Aorta (tissue), 5 donors: ENCODE measurements around the gene BTBD7. TPM values are rescaled to one million over a fixed set of nuclear protein-coding genes. Genes with fewer than 3 reads are reported as not detected.

ENCODE experiments used
- ATAC-seq: fragments of 200-7000 bp; cut with Tn5 transposase; one replicate; pipeline ENCODE4 v1.9.1; 2022; ENCODE audit warnings: moderate library complexity; ENCODE audit not compliant: low FRiP score
- DNase-seq, 2 donors: peaks; one replicate each; pipeline ENCODE4 v3.0.0-alpha.2; 2020
- H3K27ac ChIP-seq, 2 donors: one replicate each; pipeline ENCODE4 v1.5.1; 2013; ENCODE audit warnings: low read length in 2 of 2, mild to moderate bottlenecking in 2 of 2, moderate library complexity in 2 of 2, control low read depth in 1 of 2, inconsistent platforms in 1 of 2, low read depth in 1 of 2
- H3K27me3 ChIP-seq, 2 donors: one replicate each; pipeline ENCODE4 v1.6.1; 2013; ENCODE audit warnings: control low read depth in 1 of 2, low read length in 1 of 2, mild to moderate bottlenecking in 1 of 2, moderate library complexity in 1 of 2; ENCODE audit not compliant: insufficient read depth in 2 of 2, control insufficient read depth in 1 of 2
- H3K36me3 ChIP-seq, 2 donors: one replicate each; pipeline ENCODE4 v1.6.1; 2013; ENCODE audit warnings: control low read depth in 1 of 2, low read length in 1 of 2, mild to moderate bottlenecking in 1 of 2; ENCODE audit not compliant: insufficient read depth in 2 of 2, control insufficient read depth in 1 of 2
- H3K4me1 ChIP-seq, 2 donors: one replicate each; pipeline ENCODE4 v1.6.1; 2013; ENCODE audit warnings: low read length in 2 of 2, control low read depth in 1 of 2, mild to moderate bottlenecking in 1 of 2, moderate library complexity in 1 of 2; ENCODE audit not compliant: insufficient read depth in 2 of 2, control insufficient read depth in 1 of 2
- H3K4me3 ChIP-seq, 2 donors: one replicate each; pipeline ENCODE4 v1.5.1; 2013; ENCODE audit warnings: low read length in 2 of 2, control low read depth in 1 of 2, mild to moderate bottlenecking in 1 of 2
- H3K9me3 ChIP-seq: one replicate; pipeline ENCODE4 v1.6.1; 2013; ENCODE audit warnings: mild to moderate bottlenecking, low read length; ENCODE audit not compliant: control insufficient read depth
- WGBS, 2 donors: extraction: QIAGEN DNeasy Blood & Tissue Kit; methylation state at CpG; one replicate each; pipeline ENCODE4 v1.1.7; 2013; 5-methylcytosine and 5-hydroxymethylcytosine counted together
- intact Hi-C, 2 donors: fragments of 100-400 bp; cut with DNase I; formaldehyde crosslinking; loops; one replicate each; pipeline versions ENCODE4 v1.14.2 to v1.15.0; 2022
- polyA plus RNA-seq, 2 donors: library from polyadenylated mRNA; stranded (reverse); fragments of 200-250 nt; gene quantifications; one replicate each; pipeline ENCODE4 v1.2.3, GENCODE V29; 2013
- total RNA-seq, 2 donors: library from RNA; stranded (reverse); fragmentation: NEBNext Ultra II Directional; extraction: Animal tissue kit (Norgen Biotek cat#: 25700); gene quantifications; one replicate each; pipeline ENCODE4 v1.2.1, GENCODE V29; 2021
- donor health status: healthy with polysubstance abuse.
- donor health status: Bipolar disorder and iron deficiency.
- donor health status: DM: no; HTN: no; CAD: no.
- donor health status: DM: no; HTN: no; CAD: no.
- donor health status: DM: yes; HTN: yes; CAD: no.

Gene BTBD7
- total and polyA plus RNA-seq, 4 donors = 7.4 to 51.2 (median 24.0) TPM

DNA sequence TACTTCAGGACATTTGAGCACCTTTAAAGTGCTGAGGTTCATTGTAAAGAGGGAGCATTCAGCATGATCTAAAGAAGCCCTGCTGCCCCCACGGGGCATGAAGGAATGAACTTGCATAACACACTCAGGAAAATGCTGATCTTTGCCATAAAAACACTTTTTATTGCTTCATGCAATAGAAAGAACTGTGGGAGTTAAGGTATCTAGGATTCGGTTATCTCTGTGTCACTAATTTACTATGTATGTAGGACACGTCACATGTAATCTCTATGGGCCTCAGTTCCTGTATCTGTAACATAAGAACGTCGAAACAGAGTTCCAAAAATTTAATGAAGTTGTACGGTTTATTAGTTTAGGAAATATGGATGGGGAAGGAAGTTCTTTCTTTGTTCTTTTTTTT, 33.0 kb downstream of the BTBD7 start:
- intact Hi-C loops = no loop called here
- Histone ChIP-seq H3K4me3 (no peak overlapping the region), H3K9me3 (no peaks in the 10 kb centered on the region), H3K27ac (no peak overlapping the region), H3K4me1 (peaks cover 4 to 7% of the 10 kb centered on the region in 2 donors), H3K27me3 (no peaks in the 10 kb centered on the region), H3K36me3 (no peaks in the 10 kb centered on the region)
- ATAC-seq (no peak), DNase-seq (no peak)
- WGBS, 2 donors = 86 to 91% methylated on average over 6 of the region's 6 CpGs

DNA sequence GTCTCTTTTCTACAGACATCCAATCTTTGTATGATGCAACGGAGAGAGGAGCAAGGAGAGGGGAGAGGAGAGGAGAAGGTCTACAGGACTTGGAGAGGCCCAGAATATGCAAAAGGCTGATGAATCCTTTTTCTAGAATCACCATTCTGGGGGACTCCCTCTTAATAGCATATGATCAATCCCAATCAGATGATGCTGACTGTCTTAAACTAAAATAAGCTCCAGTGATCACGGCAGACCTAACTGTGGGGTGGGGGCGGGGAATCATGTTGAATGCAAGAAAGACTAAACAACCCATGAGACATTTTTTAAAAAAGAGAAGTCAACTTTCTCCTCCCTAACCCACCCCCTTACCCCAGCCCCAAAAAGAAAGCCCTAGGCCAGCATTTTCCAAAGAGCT, 33.4 kb downstream of the BTBD7 start:
- WGBS, 2 donors = 89 to 91% methylated on average over 3 of the region's 3 CpGs
- DNase-seq (no peak), ATAC-seq (no peak)
- Histone ChIP-seq H3K36me3 (peaks cover 0 to 1% of the 10 kb centered on the region in 2 donors), H3K9me3 (no peaks in the 10 kb centered on the region), H3K27me3 (no peaks in the 10 kb centered on the region), H3K4me1 (peaks cover 4 to 7% of the 10 kb centered on the region in 2 donors), H3K4me3 (no peak overlapping the region), H3K27ac (no peak overlapping the region)
- intact Hi-C loops = no loop called here

DNA sequence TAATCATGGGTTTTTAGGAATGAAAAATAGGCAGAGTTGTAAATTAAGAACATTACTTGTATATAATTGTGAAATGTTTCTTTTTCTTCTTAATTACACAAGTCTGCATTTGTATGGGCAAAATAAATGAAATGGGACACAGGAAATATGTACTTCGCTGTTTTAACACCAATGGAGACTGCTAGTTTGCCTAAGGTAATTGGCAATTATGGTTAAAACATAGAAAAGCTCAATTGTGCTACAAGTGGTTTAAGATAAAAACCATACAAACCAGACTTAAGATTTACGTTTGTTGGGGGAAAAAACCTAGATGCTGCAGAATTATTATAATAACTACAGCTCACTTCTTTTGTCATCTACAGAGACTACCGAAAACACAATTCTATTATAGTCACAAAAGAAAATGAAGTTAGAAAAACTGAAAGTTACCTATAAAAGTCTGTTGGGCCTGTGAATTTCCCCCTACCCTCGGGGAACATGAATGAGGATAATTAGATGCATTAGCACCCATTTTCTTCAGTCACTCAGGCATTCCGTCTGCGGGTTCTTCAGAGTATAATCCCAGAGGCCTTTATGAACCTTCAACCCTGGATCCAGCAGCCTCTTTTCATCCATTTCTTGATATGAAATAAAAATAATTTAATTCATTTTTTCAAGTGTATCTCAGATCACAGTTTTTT, 37.2 kb downstream of the BTBD7 start:
- peaks cover 0 to 2% of the 10 kb centered on the region in 2 donors for H3K36me3 ChIP-seq
- H3K27ac ChIP-seq = no peak overlapping the region
- H3K4me3 ChIP-seq = no peak overlapping the region
- DNase-seq (no peak), ATAC-seq (no peak)
- intact Hi-C loops = no loop called here
- H3K27me3 ChIP-seq = no peaks in the 10 kb centered on the region
- WGBS, 2 donors = 88 to 91% methylated on average over 6 of the region's 6 CpGs
- H3K9me3 ChIP-seq = no peaks in the 10 kb centered on the region
- peaks cover 3 to 4% of the 10 kb centered on the region in 2 donors for H3K4me1 ChIP-seq

DNA sequence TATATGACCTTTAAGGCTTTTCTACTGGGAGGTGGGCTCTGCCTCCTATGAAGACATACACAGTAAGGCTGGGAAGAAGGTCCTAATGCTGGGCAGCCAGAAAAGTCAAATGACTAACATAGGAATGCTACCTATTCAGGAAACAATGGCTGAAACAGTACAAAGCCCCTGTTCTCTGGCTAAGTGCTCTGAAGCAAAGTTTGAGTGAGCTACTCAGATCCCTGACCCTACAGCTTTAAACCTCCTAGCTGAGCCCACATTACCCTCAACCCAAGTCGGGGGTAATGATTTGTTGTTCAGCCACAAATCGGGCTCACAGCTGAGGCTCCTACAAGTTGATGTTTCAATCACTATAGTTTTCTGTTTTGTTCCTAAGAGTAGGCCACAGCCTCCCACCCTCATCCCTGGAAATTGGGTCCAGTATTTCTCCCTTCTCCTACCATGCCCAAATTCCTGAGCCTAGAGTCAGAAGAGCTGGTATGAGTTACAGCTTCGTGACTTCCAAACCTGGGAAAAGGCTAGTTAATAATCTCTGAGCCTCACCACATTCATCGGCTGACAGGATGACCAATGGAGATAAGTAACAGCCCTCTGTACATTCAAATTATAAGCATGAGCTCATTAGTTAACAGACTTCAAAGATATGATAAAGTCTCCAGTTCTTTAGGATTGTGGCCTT, 46.5 kb downstream of the BTBD7 start:
- Histone ChIP-seq H3K4me3 (no peak overlapping the region), H3K9me3 (no peaks in the 10 kb centered on the region), H3K36me3 (no peaks in the 10 kb centered on the region), H3K27me3 (no peaks in the 10 kb centered on the region), H3K27ac (no peak overlapping the region), H3K4me1 (no peaks in the 10 kb centered on the region)
- DNase-seq (no peak), ATAC-seq (no peak)
- 93 to 94% methylated on average over 4 of the region's 4 CpGs for WGBS, 2 donors
- intact Hi-C loops = no loop called here

DNA sequence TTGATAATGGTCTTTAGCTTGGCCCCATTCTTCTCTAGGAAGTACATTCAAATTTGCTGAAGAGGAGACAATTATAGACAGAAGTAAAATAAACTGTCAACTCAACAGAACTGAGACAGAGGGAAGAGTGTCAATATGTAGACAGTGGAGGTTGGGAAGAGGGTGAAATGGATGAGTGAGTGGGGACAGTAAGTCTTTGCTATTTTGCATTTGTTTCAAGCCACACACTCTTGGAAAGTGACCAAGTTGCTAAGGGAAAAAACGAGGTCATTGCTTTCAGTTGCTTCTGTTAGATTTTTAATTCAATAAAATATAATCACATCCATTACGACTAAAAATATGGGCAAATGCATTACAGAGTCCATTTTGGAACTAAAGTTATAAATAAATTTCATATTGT, 47.8 kb downstream of the BTBD7 start:
- intact Hi-C loops = no loop called here
- H3K36me3 ChIP-seq = no peaks in the 10 kb centered on the region
- no peaks in the 10 kb centered on the region for H3K4me1 ChIP-seq
- no peaks in the 10 kb centered on the region for H3K9me3 ChIP-seq
- ATAC-seq (no peak), DNase-seq (no peak)
- H3K27me3 ChIP-seq = no peaks in the 10 kb centered on the region
- H3K27ac ChIP-seq = no peak overlapping the region
- H3K4me3 ChIP-seq = no peak overlapping the region
- 42 to 46% methylated on average over 2 of the region's 2 CpGs for WGBS, 2 donors

DNA sequence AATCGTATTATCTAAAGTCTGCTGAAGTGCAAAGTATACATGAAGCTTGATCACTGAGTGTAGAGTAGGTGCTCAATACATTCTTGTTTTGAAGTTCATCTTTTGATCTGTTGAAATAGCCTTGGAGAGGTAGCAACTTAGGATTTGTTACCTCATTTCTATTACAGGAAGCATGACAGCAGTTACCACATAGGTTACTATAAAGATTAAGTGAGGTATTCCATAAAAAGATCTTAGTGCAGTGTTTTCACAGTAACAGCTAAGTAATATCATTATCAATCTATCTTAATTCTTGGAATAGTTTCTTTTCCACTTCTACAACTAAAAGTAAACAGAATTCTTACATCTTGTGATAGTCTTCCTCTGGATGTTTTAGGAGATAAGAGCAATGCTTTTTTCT, 50.9 kb downstream of the BTBD7 start:
- Histone ChIP-seq H3K4me3 (no peak overlapping the region), H3K9me3 (no peaks in the 10 kb centered on the region), H3K27me3 (no peaks in the 10 kb centered on the region), H3K36me3 (no peaks in the 10 kb centered on the region), H3K27ac (no peak overlapping the region), H3K4me1 (no peaks in the 10 kb centered on the region)
- ATAC-seq = no peak
- DNase-seq = no peak
- intact Hi-C loops = no loop called here
- WGBS, 2 donors = 92 to 95% methylated on average over 1 of the region's 1 CpG

DNA sequence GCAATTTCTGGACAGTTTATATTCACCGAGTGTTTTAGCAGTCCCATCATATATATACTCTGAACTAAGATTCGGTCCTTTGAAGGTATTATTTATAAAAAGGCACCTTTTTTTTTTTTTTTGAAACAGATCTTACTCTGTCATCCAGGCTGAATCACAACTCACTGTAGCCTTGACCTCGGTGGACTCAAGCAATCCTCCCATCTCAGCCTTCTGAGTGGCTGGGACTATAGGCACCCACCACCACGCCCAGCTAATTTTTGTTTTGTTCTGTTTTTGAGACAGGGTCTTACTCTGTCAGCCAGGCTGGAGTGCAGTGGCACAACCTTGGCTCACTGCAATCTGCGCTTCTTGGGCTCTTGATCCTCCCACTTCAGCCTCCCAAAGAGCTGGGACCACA, 52.1 kb downstream of the BTBD7 start:
- Histone ChIP-seq H3K36me3 (no peaks in the 10 kb centered on the region), H3K27ac (no peak overlapping the region), H3K4me3 (no peak overlapping the region), H3K9me3 (no peaks in the 10 kb centered on the region), H3K27me3 (no peaks in the 10 kb centered on the region), H3K4me1 (no peaks in the 10 kb centered on the region)
- ATAC-seq (no peak), DNase-seq (no peak)
- WGBS, 2 donors = 94 to 95% methylated on average over 5 of the region's 5 CpGs
- intact Hi-C loops = no loop called here

DNA sequence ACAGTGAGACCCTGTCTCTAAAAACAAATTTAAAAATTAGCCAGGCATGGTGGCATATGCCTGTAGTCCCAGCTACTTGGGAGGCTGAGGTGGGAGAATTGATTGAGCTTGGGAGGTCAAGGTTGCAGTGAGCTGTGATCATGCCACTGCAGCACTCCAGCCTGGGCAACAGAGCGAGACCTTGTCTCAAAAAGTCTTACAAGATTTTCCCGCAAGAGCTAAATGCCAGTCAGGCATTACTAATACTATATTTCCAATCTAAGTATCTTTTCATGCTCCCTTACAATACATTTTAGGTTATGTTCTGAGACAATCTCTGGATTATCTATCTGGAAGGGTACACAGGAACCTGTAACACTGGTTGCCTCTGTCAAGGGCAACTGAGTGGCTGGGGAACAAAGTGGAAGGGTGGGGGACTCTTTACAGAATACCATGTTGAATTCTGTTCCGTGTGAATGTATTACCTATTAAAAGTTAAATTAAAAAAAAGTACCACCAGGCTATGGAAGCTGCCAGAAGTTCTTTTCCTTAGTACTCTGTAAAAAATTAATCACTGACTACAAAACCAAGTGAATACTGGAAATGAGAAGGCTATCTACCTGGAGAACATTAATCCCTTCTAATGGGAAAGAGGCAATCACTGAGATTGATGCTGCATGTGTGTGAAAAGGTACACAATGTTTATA, 56.7 kb downstream of the BTBD7 start:
- 95 to 97% methylated on average over 3 of the region's 3 CpGs for WGBS, 2 donors
- DNase-seq (no peak), ATAC-seq (no peak)
- Histone ChIP-seq H3K9me3 (no peaks in the 10 kb centered on the region), H3K4me1 (no peaks in the 10 kb centered on the region), H3K27ac (no peak overlapping the region), H3K36me3 (peaks cover 0 to 2% of the 10 kb centered on the region in 2 donors), H3K4me3 (no peak overlapping the region), H3K27me3 (no peaks in the 10 kb centered on the region)
- intact Hi-C loops = no loop called here
